Endodermal cell (in vitro differentiated cells): ENCODE measurements around the gene POU2AF3. TPM values are rescaled to one million over a fixed set of nuclear protein-coding genes. Genes with fewer than 3 reads are reported as not detected.

Experiments used
- DNase-seq: peaks from one replicate; pipeline ENCODE4 v3.0.0-alpha.2; 2017
- H3K27ac ChIP-seq: 2 replicates; pipeline ENCODE4 v1.5.1; 2013; ENCODE audit warnings: mild to moderate bottlenecking, low read depth, low read length, moderate library complexity
- H3K27me3 ChIP-seq: 2 replicates; pipeline ENCODE4 v1.6.1; 2013; ENCODE audit warnings: mild to moderate bottlenecking, low read length, moderate library complexity; ENCODE audit not compliant: insufficient read depth, control insufficient read depth, poor library complexity, severe bottlenecking
- H3K36me3 ChIP-seq: 2 replicates; pipeline ENCODE4 v1.7.0; 2013; ENCODE audit warnings: mild to moderate bottlenecking, low read length, moderate library complexity; ENCODE audit not compliant: control insufficient read depth, insufficient read depth
- H3K4me1 ChIP-seq: one replicate; pipeline ENCODE4 v1.7.0; 2013; ENCODE audit warnings: low read length; ENCODE audit not compliant: control insufficient read depth, insufficient read depth
- H3K4me3 ChIP-seq: 2 replicates; pipeline ENCODE4 v1.5.1; 2013; ENCODE audit warnings: mild to moderate bottlenecking, low read length, moderate library complexity
- H3K9ac ChIP-seq: 2 replicates; pipeline ENCODE4 v1.6.1; 2013; ENCODE audit warnings: mild to moderate bottlenecking, low read length, moderate library complexity; ENCODE audit not compliant: poor library complexity, severe bottlenecking; ENCODE audit errors: extremely low read depth
- H3K9me3 ChIP-seq: 2 replicates; pipeline ENCODE4 v1.6.1; 2013; ENCODE audit warnings: mild to moderate bottlenecking, low read length, moderate library complexity; ENCODE audit not compliant: control insufficient read depth
- H3K27ac Mint-ChIP-seq: 2 replicates; pipeline ENCODE4 v1.8.0; 2020; ENCODE audit warnings: mixed read lengths
- H3K27me3 Mint-ChIP-seq: 2 replicates; pipeline ENCODE4 v1.8.0; 2021; ENCODE audit warnings: mild to moderate bottlenecking, mixed read lengths; ENCODE audit not compliant: insufficient read depth
- H3K36me3 Mint-ChIP-seq: 2 replicates; pipeline ENCODE4 v1.8.0; 2020; ENCODE audit warnings: low read depth, mixed read lengths
- H3K4me1 Mint-ChIP-seq: 2 replicates; pipeline ENCODE4 v1.8.0; 2020; ENCODE audit warnings: mixed read lengths
- H3K4me3 Mint-ChIP-seq: 2 replicates; pipeline ENCODE4 v1.8.0; 2020; ENCODE audit warnings: mild to moderate bottlenecking, moderate library complexity, mixed read lengths
- H3K9me3 Mint-ChIP-seq: 2 replicates; pipeline ENCODE4 v1.8.0; 2020; ENCODE audit warnings: mild to moderate bottlenecking, mixed read lengths
- WGBS, 2 experiments: methylation state at CpG; one replicate each; pipeline versions ENCODE4 v1.1.5 to v1.1.7; 2013; ENCODE audit warnings: missing lambda C conversion rate in 2 of 2, mixed read lengths in 1 of 2; ENCODE audit not compliant: insufficient coverage in 1 of 2, insufficient read length in 1 of 2; 5-methylcytosine and 5-hydroxymethylcytosine counted together
- total RNA-seq, 2 donors: library from RNA; stranded (reverse); fragmentation: NEBNext Ultra II Directional in 1 of 2; extraction: Animal tissue kit (Norgen Biotek cat#: 25700) in 1 of 2; gene quantifications; 2 replicates in 1 of 2; 3 replicates in 1 of 2; pipeline ENCODE4 v1.2.1, GENCODE V29; 2021
- TF ChIP-seq, protein P1 (sequence below): fragments of 200-600 bp; sonication (generic); conservative IDR thresholded peaks from 2 replicates; pipeline ENCODE4 v1.5.0; 2021; ENCODE audit warnings: antibody characterized with exemption, mild to moderate bottlenecking

Gene POU2AF3
- total RNA-seq, 2 donors from 2014 or later, result 0.55 to 1.8 TPM

DNA sequence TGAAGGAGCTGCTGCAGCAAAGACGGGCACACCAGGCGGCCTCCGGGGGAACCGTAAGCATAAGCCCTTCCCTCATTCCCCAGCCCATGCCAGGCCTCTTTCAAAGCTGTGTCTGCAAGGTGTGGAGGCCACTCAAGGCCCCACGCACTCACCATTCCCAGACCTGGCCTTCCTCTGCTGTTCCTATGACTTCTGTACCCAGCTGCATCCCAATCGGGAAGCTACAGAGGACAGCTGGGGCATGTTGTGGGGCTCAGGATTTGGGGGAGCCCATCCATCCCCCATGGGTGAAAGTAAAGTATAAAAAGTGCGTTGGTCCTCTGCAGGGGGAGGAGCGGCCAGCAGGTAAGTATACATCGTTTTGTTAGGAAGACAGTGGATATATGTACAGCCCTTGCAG is 2.2 kb downstream of the POU2AF3 start:
- no peaks in the 10 kb centered on the region for H3K36me3 ChIP-seq
- Mint-ChIP-seq H3K4me1 (peaks cover 4% of the 10 kb centered on the region), H3K4me3 (peak overlapping the region; percentile 60), H3K9me3 (no peaks in the 10 kb centered on the region), H3K27me3 (peaks cover 80% of the 10 kb centered on the region), H3K27ac (no peak overlapping the region), H3K36me3 (no peaks in the 10 kb centered on the region)
- no peak overlapping the region for H3K4me3 ChIP-seq
- no peak overlapping the region for H3K27ac ChIP-seq
- 96 to 100% methylated on average over 5 to 8 of the region's 9 CpGs for WGBS, 2 experiments
- H3K9ac ChIP-seq, result no peak overlapping the region
- TF ChIP-seq, protein P1, sequence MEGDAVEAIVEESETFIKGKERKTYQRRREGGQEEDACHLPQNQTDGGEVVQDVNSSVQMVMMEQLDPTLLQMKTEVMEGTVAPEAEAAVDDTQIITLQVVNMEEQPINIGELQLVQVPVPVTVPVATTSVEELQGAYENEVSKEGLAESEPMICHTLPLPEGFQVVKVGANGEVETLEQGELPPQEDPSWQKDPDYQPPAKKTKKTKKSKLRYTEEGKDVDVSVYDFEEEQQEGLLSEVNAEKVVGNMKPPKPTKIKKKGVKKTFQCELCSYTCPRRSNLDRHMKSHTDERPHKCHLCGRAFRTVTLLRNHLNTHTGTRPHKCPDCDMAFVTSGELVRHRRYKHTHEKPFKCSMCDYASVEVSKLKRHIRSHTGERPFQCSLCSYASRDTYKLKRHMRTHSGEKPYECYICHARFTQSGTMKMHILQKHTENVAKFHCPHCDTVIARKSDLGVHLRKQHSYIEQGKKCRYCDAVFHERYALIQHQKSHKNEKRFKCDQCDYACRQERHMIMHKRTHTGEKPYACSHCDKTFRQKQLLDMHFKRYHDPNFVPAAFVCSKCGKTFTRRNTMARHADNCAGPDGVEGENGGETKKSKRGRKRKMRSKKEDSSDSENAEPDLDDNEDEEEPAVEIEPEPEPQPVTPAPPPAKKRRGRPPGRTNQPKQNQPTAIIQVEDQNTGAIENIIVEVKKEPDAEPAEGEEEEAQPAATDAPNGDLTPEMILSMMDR, result no peak
- H3K9me3 ChIP-seq, result no peaks in the 10 kb centered on the region
- DNase-seq, result no peak
- peaks cover 83% of the 10 kb centered on the region for H3K27me3 ChIP-seq
- H3K4me1 ChIP-seq, result no peaks in the 10 kb centered on the region

DNA sequence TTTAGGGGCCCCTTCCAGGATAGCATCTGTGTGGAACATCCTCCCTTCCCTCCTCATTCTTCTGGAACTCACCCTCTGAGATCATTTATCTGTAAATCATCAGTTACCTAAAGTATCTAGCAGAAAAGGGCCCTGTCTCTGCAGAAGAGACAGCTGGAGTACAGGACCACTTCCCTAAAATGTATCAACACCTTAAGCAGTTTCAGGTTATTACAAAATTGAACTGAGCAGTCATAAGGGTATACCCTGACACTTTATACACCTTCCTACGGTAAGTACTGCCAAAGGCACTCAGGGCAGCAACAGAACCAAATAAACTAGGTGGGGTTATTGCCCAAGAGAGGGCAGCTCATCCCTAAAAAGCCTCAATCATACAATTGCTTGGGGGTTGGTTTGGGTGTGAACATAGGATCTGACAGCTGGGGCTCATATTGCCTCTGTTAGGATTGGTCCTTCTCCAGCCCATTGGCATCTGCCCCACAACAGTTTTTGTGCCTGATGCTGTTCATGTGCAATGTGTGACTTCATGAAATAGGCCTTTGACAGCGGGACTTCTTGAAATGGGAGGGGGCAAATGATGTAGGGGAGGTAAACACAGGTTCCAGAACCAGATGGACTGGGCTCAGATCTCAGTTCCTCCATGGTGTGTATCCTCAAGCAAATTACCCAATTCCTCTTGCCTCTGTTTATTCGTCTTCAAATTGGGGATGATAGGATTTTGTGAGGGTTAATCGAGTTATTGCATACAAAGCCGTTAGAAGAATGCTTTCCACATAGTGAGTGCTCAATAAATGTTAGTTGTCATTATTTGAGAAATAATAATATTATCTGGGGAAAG is 2.9 kb downstream of the POU2AF3 start:
- TF ChIP-seq, protein P1, result no peak

DNA sequence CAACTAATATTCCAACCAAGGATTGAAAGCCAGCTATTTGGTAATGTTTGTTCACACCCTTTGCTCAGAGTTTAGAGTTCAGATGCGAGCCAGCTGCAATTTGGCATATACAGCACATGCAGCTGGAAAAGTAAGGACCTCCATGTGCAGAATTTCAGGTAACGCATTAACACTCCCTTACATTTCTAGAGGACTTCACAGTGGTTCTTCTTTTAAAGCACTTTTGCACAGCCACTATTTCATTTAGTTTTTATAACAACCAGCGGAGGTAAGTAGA is 3.4 kb downstream of the POU2AF3 start:
- Histone ChIP-seq H3K4me1 (no peaks in the 10 kb centered on the region), H3K9me3 (no peaks in the 10 kb centered on the region), H3K27me3 (peaks cover 83% of the 10 kb centered on the region), H3K36me3 (no peaks in the 10 kb centered on the region), H3K4me3 (no peak overlapping the region), H3K27ac (no peak overlapping the region), H3K9ac (no peak overlapping the region)
- 93 to 95% methylated on average over 2 to 3 of the region's 3 CpGs for WGBS, 2 experiments
- Mint-ChIP-seq H3K4me1 (peaks cover 4% of the 10 kb centered on the region), H3K36me3 (no peaks in the 10 kb centered on the region), H3K27me3 (peaks cover 80% of the 10 kb centered on the region), H3K9me3 (no peaks in the 10 kb centered on the region), H3K27ac (no peak overlapping the region), H3K4me3 (no peak overlapping the region)
- TF ChIP-seq, protein P1, result no peak
- no peak for DNase-seq

More for the DNA sequence above, 2.9 kb downstream of the POU2AF3 start:
- Histone ChIP-seq H3K36me3 (no peaks in the 10 kb centered on the region), H3K27ac (no peak overlapping the region), H3K9me3 (no peaks in the 10 kb centered on the region), H3K27me3 (peaks cover 83% of the 10 kb centered on the region), H3K4me3 (no peak overlapping the region), H3K9ac (no peak overlapping the region), H3K4me1 (no peaks in the 10 kb centered on the region)
- Mint-ChIP-seq H3K27ac (no peak overlapping the region), H3K4me3 (no peak overlapping the region), H3K36me3 (no peaks in the 10 kb centered on the region), H3K4me1 (peaks cover 4% of the 10 kb centered on the region), H3K9me3 (no peaks in the 10 kb centered on the region), H3K27me3 (peaks cover 80% of the 10 kb centered on the region)
- WGBS, 2 experiments, result 97% methylated on average over 5 of the region's 5 CpGs; no CpG with 5 or more reads in 1 of the 2 experiments
- no peak for DNase-seq
